Stomach (tissue), 9 donors: ENCODE data around the gene C12orf43. TPM values are rescaled to one million over a fixed set of nuclear protein-coding genes. Genes with fewer than 3 reads are reported as not detected.

ENCODE experiments used
- DNase-seq, 2 donors: peaks; one replicate each; pipeline versions ENCODE4 v3.0.0 to v3.0.0-alpha.2; 2013 to 2019
- H3K27ac ChIP-seq, 5 donors: fragments of 200-600 bp in 4 of 5; sonication (generic) in 4 of 5; one replicate each; pipeline ENCODE4 v1.5.1; 2013 to 2019; ENCODE audit warnings: mild to moderate bottlenecking in 1 of 5, moderate library complexity in 1 of 5
- H3K27me3 ChIP-seq, 3 donors: fragments of 200-600 bp; sonication (generic); one replicate each; pipeline ENCODE4 v1.5.1; 2017 to 2019; ENCODE audit warnings: mixed run types in 1 of 3
- H3K36me3 ChIP-seq, 4 donors: fragments of 200-600 bp; sonication (generic); 1 replicate in 3 of 4; 2 replicates in 1 of 4; pipeline ENCODE4 v1.5.1; 2016 to 2019
- H3K4me1 ChIP-seq, 4 donors: fragments of 200-600 bp; sonication (generic); one replicate each; pipeline ENCODE4 v1.5.1; 2016 to 2019
- H3K4me3 ChIP-seq, 4 donors: fragments of 200-600 bp; sonication (generic) in 3 of 4; one replicate each; pipeline ENCODE4 v1.5.1; 2016 to 2019; ENCODE audit warnings: mild to moderate bottlenecking in 1 of 4
- H3K9me3 ChIP-seq, 4 donors: fragments of 200-600 bp; sonication (generic); one replicate each; pipeline ENCODE4 v1.5.1; 2016 to 2019
- CTCF ChIP-seq, 7 experiments: fragments of 450-650 bp in 4 of 7; fragments of 200-600 bp in 3 of 7; sonication (generic) in 3 of 7; IDR thresholded peaks; one replicate each; pipeline ENCODE4 v1.5.1; 2016 to 2019; ENCODE audit warnings: antibody characterized with exemption in 7 of 7, control low read depth in 2 of 7, mild to moderate bottlenecking in 1 of 7
- EP300 ChIP-seq: sonication (generic); formaldehyde crosslinking; IDR thresholded peaks from one replicate; pipeline ENCODE4 v1.6.1; 2017; ENCODE audit warnings: antibody characterized with exemption
- POLR2A ChIP-seq, 4 donors: fragments of 450-650 bp; IDR thresholded peaks; one replicate each; pipeline ENCODE4 v1.6.1; 2016; ENCODE audit warnings: antibody characterized with exemption in 4 of 4, control low read depth in 2 of 4, mild to moderate bottlenecking in 1 of 4, moderate library complexity in 1 of 4
- POLR2AphosphoS5 ChIP-seq, 3 donors: sonication (generic); formaldehyde crosslinking; IDR thresholded peaks; one replicate each; pipeline ENCODE4 v1.6.1; 2016; ENCODE audit warnings: antibody characterized with exemption in 3 of 3
- WGBS, 5 donors: extraction: QIAGEN DNeasy Blood & Tissue Kit in 3 of 5; methylation state at CpG; one replicate each; pipeline versions ENCODE4 v1.1.5 to v1.1.7; 2013 to 2018; 5-methylcytosine and 5-hydroxymethylcytosine counted together
- intact Hi-C: fragments of 100-400 bp; cut with DNase I; formaldehyde crosslinking; loops from one replicate; pipeline ENCODE4 v1.15.1; 2023; ENCODE audit warnings: low total_unique reads
- polyA plus RNA-seq, 3 donors: library from polyadenylated mRNA; stranded (reverse); fragments of 200-250 nt; gene quantifications; one replicate each; pipeline ENCODE4 v1.2.3, GENCODE V29; 2013
- total RNA-seq, 5 donors: library from RNA; depleted of rRNA; stranded (reverse); fragments of >200 nt; gene quantifications; one replicate each; pipeline versions ENCODE4 v1.1.0 to v1.2.3, GENCODE V29; 2014 to 2016
- donor health status: healthy with polysubstance abuse.
- donor health status: Bipolar disorder and iron deficiency.
- donor health status: healthy.

Gene C12orf43
- total and polyA plus RNA-seq, 8 donors: 5.5 to 42.4 (median 12.9) TPM

DNA sequence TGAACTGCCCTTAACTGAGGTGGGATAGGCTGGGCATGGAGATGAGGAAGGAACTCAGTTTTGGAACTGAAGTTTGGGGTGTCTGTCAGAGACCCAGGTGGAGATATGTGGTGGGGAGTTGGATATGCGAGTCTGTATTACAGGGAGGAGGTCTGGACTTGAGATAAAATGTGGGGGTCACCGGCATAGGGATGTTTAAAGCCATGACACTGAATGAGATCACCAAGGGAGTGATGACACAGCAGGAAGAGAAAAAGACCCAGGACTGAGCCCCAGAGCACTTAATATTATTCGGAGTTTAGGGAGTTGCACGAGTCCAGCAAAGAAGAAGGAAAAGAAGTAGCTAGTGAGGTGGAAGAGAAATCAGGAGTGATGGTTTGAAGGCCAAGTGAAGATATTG is 26.8 kb upstream of the C12orf43 start:
- peaks cover 0 to 18% (median 9%) of the 10 kb centered on the region in 4 donors for H3K4me1 ChIP-seq
- no peak for DNase-seq
- H3K9me3 ChIP-seq: no peaks in the 10 kb centered on the region
- intact Hi-C loops: no loop called here
- 79 to 91% (median 87%) methylated on average over 4 of the region's 4 CpGs for WGBS, 5 donors
- H3K27me3 ChIP-seq: no peaks in the 10 kb centered on the region
- TF ChIP-seq POLR2AphosphoS5 (IDR thresholded peaks at IDR 0.05): no peak
- no peak for TF ChIP-seq POLR2A (IDR thresholded peaks at IDR 0.05)
- no peak for TF ChIP-seq EP300
- TF ChIP-seq CTCF (IDR thresholded peaks at IDR 0.05): no peak
- H3K27ac ChIP-seq: no peak overlapping the region
- no peak overlapping the region for H3K4me3 ChIP-seq
- no peaks in the 10 kb centered on the region for H3K36me3 ChIP-seq

DNA sequence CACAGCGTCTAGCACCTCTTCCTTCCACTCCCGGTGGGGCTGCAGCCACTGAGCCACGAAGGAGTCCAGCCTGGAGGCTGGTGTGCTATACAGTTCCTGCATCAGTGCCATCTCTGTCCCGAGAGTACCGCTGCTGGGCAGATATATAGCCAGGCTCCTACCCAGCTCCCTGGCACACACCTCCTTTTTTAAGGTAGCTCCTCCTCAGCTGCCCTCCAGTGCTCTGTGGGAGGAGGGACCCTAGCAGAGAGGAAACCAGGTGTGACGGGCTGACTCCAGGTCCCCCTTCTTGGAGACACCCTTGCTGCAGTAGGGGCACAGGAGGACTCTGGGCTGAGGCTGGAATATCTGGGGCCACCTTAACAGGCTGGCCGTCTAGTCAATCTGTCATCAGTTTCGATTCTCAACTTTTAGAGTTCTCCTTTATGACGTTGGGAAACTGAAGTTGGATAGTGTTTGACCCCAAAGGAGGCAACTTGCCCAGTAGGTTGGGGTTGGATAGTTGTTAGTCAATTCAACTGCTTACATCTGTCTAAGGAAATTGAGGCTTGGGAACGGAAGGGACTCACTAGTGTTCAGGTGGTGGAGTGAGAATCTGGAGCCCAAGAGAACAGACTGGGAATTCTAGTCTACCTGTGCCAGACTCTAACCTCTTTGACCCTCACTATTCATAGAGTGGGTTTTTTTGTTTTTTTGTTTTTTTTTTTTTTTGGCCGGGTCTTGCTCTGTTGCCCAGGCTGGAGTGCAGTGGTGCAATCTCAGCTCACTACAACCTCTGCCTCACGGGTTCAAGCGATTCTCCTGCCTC is 22.8 kb upstream of the C12orf43 start, which contains the start of gene OASL:
Gene OASL, minus strand, starts transcription at position 386 of the 808 bp plus-strand sequence. Its CDS starts 275 bp downstream, at position 111.
- Histone ChIP-seq H3K36me3 (no peaks in the 10 kb centered on the region), H3K27me3 (no peaks in the 10 kb centered on the region), H3K4me1 (peaks cover 0 to 51% (median 13%) of the 10 kb centered on the region in 4 donors), H3K9me3 (no peaks in the 10 kb centered on the region), H3K27ac (peak within 1 kb of the TSS; percentile 56 to 80 (median 77)), H3K4me3 (peak within 1 kb of the TSS; percentile 34 to 58 (median 52))
- DNase-seq: peak; percentile 57 to 77
- intact Hi-C loops: no loop called here
- TF ChIP-seq POLR2AphosphoS5 (IDR thresholded peaks at IDR 0.05): peak in 2 of 3 donors; percentile 74 to 89
- no peak for TF ChIP-seq CTCF (IDR thresholded peaks at IDR 0.05)
- peak in 1 of 4 donors; percentile 22 for TF ChIP-seq POLR2A (IDR thresholded peaks at IDR 0.05)
- no peak for TF ChIP-seq EP300
- WGBS, 5 donors: 17 to 24% (median 23%) methylated on average over 11 to 13 of the region's 13 CpGs

DNA sequence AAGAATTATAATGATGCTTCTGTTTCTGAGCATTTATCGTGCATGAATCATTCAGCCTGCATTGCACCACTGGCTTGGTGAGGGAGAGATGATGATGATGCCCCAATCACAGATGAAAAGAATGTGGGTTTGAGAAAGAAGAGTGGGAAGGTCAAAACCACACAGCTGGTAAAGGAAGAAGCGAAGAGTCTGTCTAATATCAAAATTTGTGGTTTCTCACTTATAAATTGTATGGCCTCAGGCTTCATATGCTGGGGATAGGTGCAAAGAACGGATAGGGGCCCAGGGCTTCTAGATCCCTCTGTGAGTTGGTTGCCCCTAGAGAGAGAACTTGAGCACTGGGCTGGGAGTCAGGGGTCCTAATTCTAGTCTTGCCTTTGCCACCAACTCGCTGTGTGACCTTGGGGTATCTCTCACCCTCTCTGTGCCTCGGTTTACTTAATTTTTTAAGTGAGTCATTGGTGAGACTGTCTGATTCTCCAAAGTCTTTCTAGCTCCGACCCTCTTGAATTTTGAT is 20.6 kb upstream of the C12orf43 start:
- no peak for DNase-seq
- Histone ChIP-seq H3K4me1 (peaks cover 6 to 61% (median 15%) of the 10 kb centered on the region in 4 donors), H3K36me3 (peaks cover 0 to 8% (median 0%) of the 10 kb centered on the region in 4 donors), H3K9me3 (no peaks in the 10 kb centered on the region), H3K27me3 (no peaks in the 10 kb centered on the region), H3K4me3 (peak overlapping the region in 2 of 4 donors; percentile 54 to 58), H3K27ac (peak overlapping the region in 1 of 5 donors; percentile 55)
- no peak for TF ChIP-seq CTCF (IDR thresholded peaks at IDR 0.05)
- WGBS, 5 donors: 77 to 86% (median 82%) methylated on average over 6 of the region's 6 CpGs
- intact Hi-C loops: no loop called here

DNA sequence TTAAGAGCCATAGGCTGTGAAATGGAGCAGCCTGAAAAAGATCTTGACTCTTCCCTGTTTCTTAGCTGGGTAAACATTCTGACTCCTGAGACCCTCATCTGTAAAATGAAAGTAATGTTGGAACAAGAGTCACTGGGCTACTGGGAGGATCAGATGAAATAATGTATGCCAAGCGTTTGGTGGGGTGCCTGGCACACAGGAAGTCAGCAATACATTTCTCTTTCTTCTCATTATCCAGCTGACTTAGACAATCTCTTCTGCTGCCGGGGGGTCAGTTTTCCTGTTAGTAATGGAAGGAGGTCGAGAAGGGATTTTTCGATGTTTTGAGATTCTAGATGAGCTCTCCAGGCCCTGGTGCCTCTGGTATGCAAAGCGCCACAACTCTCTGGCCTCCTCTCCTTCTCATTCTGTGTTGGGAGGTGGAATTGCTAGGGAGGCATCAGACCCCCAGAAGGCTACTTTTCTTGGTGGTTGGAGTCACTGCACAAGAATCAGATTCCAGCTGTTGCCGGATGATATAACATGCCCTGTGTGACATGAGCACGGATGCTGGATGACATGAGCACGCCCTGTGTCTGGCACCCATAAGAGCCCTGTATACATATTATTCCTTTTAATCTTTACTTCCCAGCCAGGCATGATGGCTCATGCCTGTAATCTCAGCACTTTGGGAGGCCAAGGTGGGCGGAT is 18.5 kb upstream of the C12orf43 start:
- intact Hi-C loops: no loop called here
- Histone ChIP-seq H3K9me3 (no peaks in the 10 kb centered on the region), H3K36me3 (peaks cover 0 to 13% (median 3%) of the 10 kb centered on the region in 4 donors), H3K4me1 (peaks cover 6 to 60% (median 15%) of the 10 kb centered on the region in 4 donors), H3K27ac (peak overlapping the region; percentile 11 to 80 (median 77)), H3K4me3 (no peak overlapping the region), H3K27me3 (no peaks in the 10 kb centered on the region)
- TF ChIP-seq CTCF (IDR thresholded peaks at IDR 0.05): no peak
- TF ChIP-seq POLR2AphosphoS5 (IDR thresholded peaks at IDR 0.05): no peak
- no peak for TF ChIP-seq EP300
- no peak for TF ChIP-seq POLR2A (IDR thresholded peaks at IDR 0.05)
- no peak for DNase-seq
- 80 to 87% (median 81%) methylated on average over 9 of the region's 9 CpGs for WGBS, 5 donors
